Smooth muscle cell (in vitro differentiated cells): ENCODE results near the gene LCN15. TPM values are rescaled to one million over a fixed set of nuclear protein-coding genes. Genes with fewer than 3 reads are reported as not detected.

Experiments used
- DNase-seq: peaks from one replicate; lab custom pipeline; 2025; ENCODE audit not compliant: unreplicated experiment; lab: John Stamatoyannopoulos, UW
- H2AFZ ChIP-seq: fragments of 200-600 bp; sonication (generic); 2 replicates; pipeline ENCODE4 v1.6.0; 2016; ENCODE audit warnings: antibody characterized with exemption, low read depth, mild to moderate bottlenecking
- H3F3A ChIP-seq: fragments of 200-600 bp; sonication (generic); 2 replicates; pipeline ENCODE4 v1.6.0; 2017; ENCODE audit warnings: antibody characterized with exemption, low read depth
- H3K27ac ChIP-seq: fragments of 200-600 bp; sonication (generic); 2 replicates; pipeline ENCODE4 v1.5.1; 2016; ENCODE audit warnings: low read depth, mild to moderate bottlenecking
- H3K27me3 ChIP-seq: fragments of 200-600 bp; sonication (generic); 2 replicates; pipeline ENCODE4 v1.6.1; 2016; ENCODE audit warnings: low read depth, mild to moderate bottlenecking
- H3K36me3 ChIP-seq: fragments of 200-600 bp; sonication (generic); 2 replicates; pipeline ENCODE4 v1.5.1; 2016; ENCODE audit warnings: low read depth
- H3K4me1 ChIP-seq: fragments of 200-600 bp; sonication (generic); 2 replicates; pipeline ENCODE4 v1.5.1; 2016; ENCODE audit warnings: low read depth
- H3K4me2 ChIP-seq: fragments of 200-600 bp; sonication (generic); 2 replicates; pipeline ENCODE4 v1.6.0; 2016; ENCODE audit warnings: mild to moderate bottlenecking
- H3K4me3 ChIP-seq: fragments of 200-600 bp; sonication (generic); 2 replicates; pipeline ENCODE4 v1.5.1; 2016; ENCODE audit warnings: mild to moderate bottlenecking
- H3K79me2 ChIP-seq: fragments of 200-600 bp; sonication (generic); 2 replicates; pipeline ENCODE4 v1.6.0; 2016; ENCODE audit warnings: low read depth, mild to moderate bottlenecking
- H3K9ac ChIP-seq: fragments of 200-600 bp; sonication (generic); 2 replicates; pipeline ENCODE4 v1.6.0; 2016; ENCODE audit warnings: low read depth
- H3K9me3 ChIP-seq: fragments of 200-600 bp; sonication (generic); replicated peaks from 2 replicates; pipeline ENCODE4 v1.5.1; 2016; ENCODE audit warnings: low read depth
- H4K20me1 ChIP-seq: fragments of 200-600 bp; sonication (generic); 2 replicates; pipeline ENCODE4 v1.6.0; 2016; ENCODE audit warnings: low read depth
- CTCF ChIP-seq: fragments of 200-600 bp; sonication (generic); IDR thresholded peaks from 2 replicates; pipeline ENCODE4 v1.5.1; 2017; ENCODE audit warnings: borderline replicate concordance, mild to moderate bottlenecking, antibody characterized with exemption; ENCODE audit not compliant: insufficient read depth, poor library complexity, severe bottlenecking
- WGBS: methylation state at CpG from one replicate; pipeline ENCODE4 v1.1.7; 2016; ENCODE audit warnings: low lambda C conversion rate; 5-methylcytosine and 5-hydroxymethylcytosine counted together
- polyA plus RNA-seq: library from polyadenylated mRNA; unstranded; fragments of >200 nt; fragmentation: Nextera tagmentation; extraction: Ambion mirVana; gene quantifications from 2 replicates; pipeline ENCODE4 v1.2.1, GENCODE V29; 2016
- total RNA-seq: library from RNA; depleted of rRNA; stranded (reverse); fragments of >200 nt; gene quantifications from 2 replicates; pipeline ENCODE4 v1.2.3, GENCODE V29; 2014

Gene LCN15
- total and polyA plus RNA-seq, 2 experiments from 2014 or later: not detected

GRCh38 chr9:136714893-136715274 lies 49.4 kb downstream of the LCN15 start:
- no peak overlapping the region for H3K9ac ChIP-seq
- no peaks in the 10 kb centered on the region for H3K79me2 ChIP-seq
- 89% methylated on average over 8 of the region's 8 CpGs for WGBS
- H3K4me3 ChIP-seq: no peak overlapping the region
- no peak for TF ChIP-seq CTCF
- H3K4me2 ChIP-seq: no peak overlapping the region
- DNase-seq: no peak
- peaks cover 6% of the 10 kb centered on the region for H3F3A ChIP-seq
- no peak overlapping the region for H3K27ac ChIP-seq
- no peaks in the 10 kb centered on the region for H3K27me3 ChIP-seq
- no peaks in the 10 kb centered on the region for H3K9me3 ChIP-seq
- H3K4me1 ChIP-seq: peaks cover 8% of the 10 kb centered on the region
- H3K36me3 ChIP-seq: no peaks in the 10 kb centered on the region
- H4K20me1 ChIP-seq: peaks cover 27% of the 10 kb centered on the region
- no peak overlapping the region for H2AFZ ChIP-seq

- Histone ChIP-seq H3K9me3 (no peaks in the 10 kb centered on the region), H3K27me3 (no peaks in the 10 kb centered on the region), H3K79me2 (no peaks in the 10 kb centered on the region), H3K27ac (no peak overlapping the region), H3K9ac (no peak overlapping the region), H3K4me2 (no peak overlapping the region), H3K36me3 (no peaks in the 10 kb centered on the region), H3K4me3 (no peak overlapping the region), H2AFZ (no peak overlapping the region), H3K4me1 (peaks cover 8% of the 10 kb centered on the region), H3F3A (peaks cover 6% of the 10 kb centered on the region), H4K20me1 (peaks cover 21% of the 10 kb centered on the region)
- DNase-seq: no peak
- TF ChIP-seq CTCF: no peak
- 91% methylated on average over 17 of the region's 17 CpGs for WGBS
Observed at GRCh38 chr9:136714096-136714892, 50.0 kb downstream of the LCN15 start.

GRCh38 chr9:136713550-136713949 lies 50.8 kb downstream of the LCN15 start:
- peaks cover 15% of the 10 kb centered on the region for H4K20me1 ChIP-seq
- H3K9ac ChIP-seq: no peak overlapping the region
- no peaks in the 10 kb centered on the region for H3K9me3 ChIP-seq
- no peak overlapping the region for H2AFZ ChIP-seq
- peak overlapping the region; percentile 98 for H3K4me2 ChIP-seq
- H3F3A ChIP-seq: peaks cover 6% of the 10 kb centered on the region
- H3K79me2 ChIP-seq: no peaks in the 10 kb centered on the region
- H3K4me1 ChIP-seq: peaks cover 8% of the 10 kb centered on the region
- TF ChIP-seq CTCF: no peak
- DNase-seq: no peak
- no peak overlapping the region for H3K27ac ChIP-seq
- H3K36me3 ChIP-seq: no peaks in the 10 kb centered on the region
- H3K4me3 ChIP-seq: peak overlapping the region; percentile 80
- H3K27me3 ChIP-seq: no peaks in the 10 kb centered on the region
- WGBS: 77% methylated on average over 8 of the region's 8 CpGs
